GM18505 (cell line): Measurements from ENCODE around the gene OR6C4.
"Not testable (repeated sequence)": the region's sequence is repeated elsewhere in the genome, so short reads cannot be mapped to it uniquely, and the experiment has no call there.

Experiments
- ATAC-seq: cut with Tn5 transposase; IDR thresholded peaks from one replicate; pipeline ENCODE4 v1.9.1; 2021; ENCODE audit not compliant: unreplicated experiment
- POLR2A ChIP-seq: IDR thresholded peaks from 4 replicates; pipeline ENCODE4 v1.6.1; 2011; ENCODE audit warnings: borderline replicate concordance; ENCODE audit not compliant: insufficient read depth, insufficient read length; ENCODE audit errors: extremely low read depth

The OR6C4 gene

DNA sequence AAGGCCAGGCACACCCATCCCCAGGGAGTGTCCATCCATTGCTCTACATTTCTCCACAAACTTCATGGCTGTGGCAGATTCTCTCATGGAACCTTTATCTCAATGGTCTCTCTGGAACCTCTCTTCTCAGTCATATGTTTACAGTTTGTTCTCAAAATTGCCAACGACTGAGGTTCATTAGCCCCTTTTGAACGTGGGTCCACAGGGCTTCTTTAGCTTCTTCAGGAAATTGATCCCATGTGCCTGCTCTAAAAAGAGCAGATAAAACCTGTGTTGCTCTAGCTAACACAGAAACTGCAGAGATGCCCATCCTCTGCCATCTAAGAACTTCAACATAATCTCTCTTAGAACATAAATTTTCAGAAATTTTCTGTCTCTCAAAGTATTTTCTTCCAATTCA lies at the start of gene OR6C4:
Gene OR6C4 (plus strand): TSS at position 301 of the 400 bp plus-strand sequence. CDS start 1,625 bp downstream, outside the sequence.
- no peak for TF ChIP-seq POLR2A
- no peak for ATAC-seq

- TF ChIP-seq POLR2A = no peak
- ATAC-seq = no peak
Observed at GRCh38 chr12:55499810-55500252, 49.6 kb upstream of the OR6C4 start.

DNA sequence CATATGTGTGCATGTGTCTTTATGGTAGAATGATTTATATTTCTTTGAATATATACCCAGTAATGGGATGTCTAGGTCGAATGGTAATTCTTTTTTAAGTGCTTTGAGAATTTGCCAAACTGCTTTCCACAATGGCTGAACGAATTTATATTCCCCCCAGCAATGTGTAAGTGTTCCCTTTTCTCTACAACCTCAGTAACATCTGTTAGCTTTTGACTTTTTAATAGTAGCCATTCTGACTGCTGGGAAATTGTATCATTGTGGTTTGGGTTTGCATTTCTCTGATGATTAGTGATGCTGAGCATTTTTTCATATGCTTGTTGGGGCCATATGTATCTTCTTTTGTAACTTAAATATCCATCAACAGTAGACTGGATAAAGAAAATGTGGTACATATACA lies 47.8 kb upstream of the OR6C4 start:
- TF ChIP-seq POLR2A = no peak
- ATAC-seq = no peak

- no peak for TF ChIP-seq POLR2A
- ATAC-seq = no peak
Observed at GRCh38 chr12:55515696-55516095, 33.7 kb upstream of the OR6C4 start.

DNA sequence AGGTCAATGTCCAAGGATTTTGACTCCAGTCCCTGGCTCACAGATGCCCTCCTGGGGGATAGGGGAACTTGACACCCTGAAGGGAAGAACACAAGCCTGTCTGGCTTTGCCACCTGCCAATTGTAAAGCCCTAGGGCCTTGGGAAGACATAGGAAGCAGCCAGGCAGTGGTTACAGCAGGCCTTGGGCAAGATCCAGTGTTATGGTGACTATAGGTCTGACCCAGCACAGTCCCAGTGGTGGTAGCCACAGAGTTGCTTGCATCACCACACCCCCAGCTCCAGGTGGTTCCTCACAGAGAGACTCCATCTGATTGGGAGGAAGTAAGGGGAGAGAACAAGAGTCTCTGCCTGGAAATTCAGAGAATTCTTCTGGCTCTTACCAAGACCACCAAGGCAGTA lies 33.0 kb upstream of the OR6C4 start:
- no peak for TF ChIP-seq POLR2A

DNA sequence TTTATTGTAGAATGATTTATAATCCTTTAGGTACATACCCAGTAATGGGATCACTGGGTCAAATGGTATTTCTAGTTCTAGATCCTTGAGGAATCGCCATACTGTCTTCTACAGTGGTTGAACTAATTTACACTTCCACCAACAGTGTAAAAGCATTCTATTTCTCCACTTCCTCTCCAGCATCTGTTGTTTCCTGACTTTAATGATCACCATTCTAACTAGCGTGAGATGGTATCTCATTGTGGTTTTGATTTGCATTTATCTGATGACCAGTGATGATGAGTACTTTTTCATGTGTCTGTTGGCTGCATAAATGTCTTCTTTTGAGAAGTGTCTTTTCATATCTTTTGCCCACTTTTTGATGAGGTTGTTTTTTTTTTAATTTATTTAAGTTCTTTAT lies 1.2 kb upstream of the OR6C4 start:
- ATAC-seq = not testable (repeated sequence)

More for the DNA sequence above, 33.0 kb upstream of the OR6C4 start:
- ATAC-seq = no peak

- no peak for TF ChIP-seq POLR2A
- ATAC-seq = no peak
Observed at GRCh38 chr12:55548756-55549155, 646 bp upstream of the OR6C4 start.

DNA sequence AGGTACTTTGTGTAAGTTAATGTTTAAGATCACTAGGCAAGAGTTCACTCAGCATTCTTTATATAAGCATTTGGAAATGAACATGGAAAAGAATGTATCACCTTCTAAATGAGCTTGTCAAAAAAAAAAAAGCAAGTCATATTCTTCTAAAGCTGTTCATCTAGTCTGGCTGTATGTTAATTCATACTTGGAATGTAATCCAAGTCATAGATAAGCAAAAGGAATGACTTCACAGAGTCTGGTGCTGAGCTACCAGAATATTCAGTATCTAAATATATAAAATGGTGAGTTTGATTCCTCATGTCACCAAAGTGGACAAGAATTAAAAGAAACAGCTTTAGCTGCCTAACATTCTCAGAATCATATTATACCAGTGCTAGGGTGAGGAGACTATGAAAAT lies 4.9 kb downstream of the OR6C4 start:
- no peak for ATAC-seq
- TF ChIP-seq POLR2A = no peak

GRCh38 chr12:55570060-55570459 lies 20.7 kb downstream of the OR6C4 start:
- not testable (repeated sequence) for ATAC-seq

- not testable (repeated sequence) for ATAC-seq
Observed at GRCh38 chr12:55570689-55571088, 21.3 kb downstream of the OR6C4 start.

GRCh38 chr12:55572168-55572567 lies 22.8 kb downstream of the OR6C4 start, which contains the start of gene OR2AP1:
Gene OR2AP1, plus strand, starts transcription at chr12:55572468. Its CDS starts 1,947 bp downstream, at chr12:55574415.
- TF ChIP-seq POLR2A = no peak
- no peak for ATAC-seq

- no peak for ATAC-seq
- TF ChIP-seq POLR2A = no peak
Observed at GRCh38 chr12:55582066-55582465, 32.7 kb downstream of the OR6C4 start.

DNA sequence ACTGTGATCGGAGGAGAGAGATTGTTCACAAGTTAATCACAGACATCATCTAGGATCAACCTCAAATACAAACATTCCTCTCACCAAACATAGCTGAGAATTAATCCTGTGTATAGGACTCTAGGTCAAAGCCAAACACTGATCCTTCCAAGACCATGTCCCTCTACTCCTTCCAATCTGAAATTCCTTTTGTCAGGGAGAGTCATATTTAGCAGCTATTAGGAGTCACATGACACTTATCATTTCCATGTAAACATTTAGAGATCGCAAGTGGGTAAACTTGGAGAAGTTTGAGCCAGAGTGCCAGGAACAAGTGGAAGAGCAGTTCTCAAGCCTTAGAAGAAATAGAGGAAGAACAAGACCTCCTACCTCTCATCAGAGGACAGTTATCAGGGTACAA lies 36.4 kb downstream of the OR6C4 start:
- TF ChIP-seq POLR2A = no peak
- ATAC-seq = no peak

DNA sequence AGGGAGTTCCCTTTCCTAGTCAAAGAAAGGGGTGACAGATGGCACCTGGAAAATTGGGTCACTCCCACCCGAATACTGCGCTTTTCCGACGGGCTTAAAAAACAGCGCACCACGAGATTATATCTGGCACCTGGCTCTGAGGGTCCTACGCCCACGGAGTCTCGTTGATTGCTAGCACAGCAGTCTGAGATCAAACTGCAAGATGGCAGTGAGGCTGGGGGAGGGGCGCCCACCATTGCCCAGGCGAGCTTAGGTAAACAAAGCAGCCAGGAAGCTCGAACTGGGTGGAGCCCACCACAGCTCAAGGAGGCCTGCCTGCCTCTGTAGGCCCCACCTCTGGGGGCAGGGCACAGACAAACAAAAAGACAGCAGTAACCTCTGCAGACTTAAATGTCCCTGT lies 40.8 kb downstream of the OR6C4 start:
- not testable (repeated sequence) for ATAC-seq
